ENCODE results near the gene HYAL3.
A peak's percentile ranks its signal among the peaks of the same experiment; 100 is the strongest.
"Not testable (repeated sequence)": the region's sequence is repeated elsewhere in the genome, so short reads cannot be mapped to it uniquely, and the experiment has no call there.

Gene HYAL3

DNA sequence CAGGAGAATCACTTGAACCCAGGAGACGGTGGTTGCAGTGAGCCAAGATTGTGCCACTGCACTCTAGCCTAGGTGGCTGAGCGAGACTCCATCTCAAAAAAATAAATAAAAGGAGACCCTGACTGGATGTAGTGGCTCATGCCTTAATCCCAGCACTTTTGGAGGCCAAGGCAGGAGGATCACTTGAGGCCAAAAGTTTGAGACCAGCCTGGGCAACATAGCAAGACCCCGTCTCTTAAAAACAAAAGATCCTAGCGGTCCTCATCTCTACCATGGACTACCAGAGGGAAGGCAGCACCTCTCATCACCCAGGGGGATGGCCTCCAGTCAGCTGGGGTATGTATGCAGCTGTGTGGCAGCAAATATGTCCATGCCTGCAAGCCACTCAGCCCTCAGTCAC lies 37.0 kb downstream of the HYAL3 start:
- Mint-ChIP-seq H3K36me3 (ENCODE audit: low read depth) (peaks cover 51% of the 10 kb centered on the region), H3K27me3 (peaks cover 21% of the 10 kb centered on the region), H3K4me1 (ENCODE audit: low read depth) (peaks cover 52% of the 10 kb centered on the region)
- H3K4me3 Mint-ChIP-seq; H3K27ac Mint-ChIP-seq; H3K9me3 Mint-ChIP-seq; intact Hi-C loops (cut with micrococcal nuclease): not testable (repeated sequence)

GRCh38 chr3:50261505-50261904 lies 37.7 kb downstream of the HYAL3 start:
- intact Hi-C loops (cut with micrococcal nuclease) = no loop called here
- H3K27ac Mint-ChIP-seq = peak overlapping the region; percentile 71
- H3K36me3 Mint-ChIP-seq (ENCODE audit: low read depth) = peaks cover 58% of the 10 kb centered on the region
- peaks cover 58% of the 10 kb centered on the region for H3K4me1 Mint-ChIP-seq (ENCODE audit: low read depth)
- H3K27me3 Mint-ChIP-seq = peaks cover 14% of the 10 kb centered on the region
- H3K4me3 Mint-ChIP-seq = no peak overlapping the region
- no peaks in the 10 kb centered on the region for H3K9me3 Mint-ChIP-seq

DNA sequence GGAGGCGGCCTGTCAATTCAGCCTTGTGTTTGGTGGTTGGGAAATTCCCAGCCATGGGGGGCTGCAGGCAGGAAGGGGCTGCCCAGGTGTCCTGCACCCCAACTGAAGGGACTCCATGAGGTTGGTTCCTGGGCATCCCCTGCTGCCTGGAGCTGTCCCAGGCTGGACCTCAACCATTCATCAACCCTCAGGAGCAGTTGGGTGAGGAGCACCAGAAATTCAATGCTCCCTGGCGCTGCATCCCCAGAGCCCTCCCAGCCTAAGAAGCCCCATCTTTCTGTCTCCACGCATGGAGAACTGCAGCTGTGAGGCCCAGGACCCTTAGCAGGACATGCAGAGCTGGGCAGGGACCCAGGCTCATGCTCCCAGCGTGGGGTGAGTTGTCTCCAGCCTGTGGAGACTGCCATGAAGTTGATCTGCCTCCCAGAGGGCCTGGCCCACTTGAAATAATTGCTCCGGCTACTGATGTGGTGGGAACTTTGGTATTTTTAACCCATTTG lies 38.2 kb downstream of the HYAL3 start:
- Mint-ChIP-seq H3K4me3 (peak overlapping the region; percentile 27), H3K9me3 (no peaks in the 10 kb centered on the region), H3K27me3 (peaks cover 9% of the 10 kb centered on the region), H3K27ac (peak overlapping the region; percentile 71), H3K36me3 (ENCODE audit: low read depth) (peaks cover 63% of the 10 kb centered on the region), H3K4me1 (ENCODE audit: low read depth) (peaks cover 59% of the 10 kb centered on the region)
- intact Hi-C loops (cut with micrococcal nuclease) = no loop called here

GRCh38 chr3:50260027-50260941 lies 38.9 kb downstream of the HYAL3 start:
- peaks cover 63% of the 10 kb centered on the region for H3K4me1 Mint-ChIP-seq (ENCODE audit: low read depth)
- H3K27me3 Mint-ChIP-seq = peaks cover 5% of the 10 kb centered on the region
- H3K27ac Mint-ChIP-seq = peak overlapping the region; percentile 71
- peak overlapping the region; percentile 62 for H3K4me3 Mint-ChIP-seq
- no peaks in the 10 kb centered on the region for H3K9me3 Mint-ChIP-seq
- intact Hi-C loops (cut with micrococcal nuclease) = no loop called here
- peaks cover 70% of the 10 kb centered on the region for H3K36me3 Mint-ChIP-seq (ENCODE audit: low read depth)

- Mint-ChIP-seq H3K4me1 (ENCODE audit: low read depth) (peaks cover 70% of the 10 kb centered on the region), H3K9me3 (no peaks in the 10 kb centered on the region), H3K36me3 (ENCODE audit: low read depth) (peaks cover 78% of the 10 kb centered on the region), H3K27ac (peak overlapping the region; percentile 71), H3K4me3 (peak overlapping the region; percentile 53), H3K27me3 (no peaks in the 10 kb centered on the region)
- intact Hi-C loops (cut with micrococcal nuclease) = no loop called here
These were observed 39.7 kb downstream of the HYAL3 start for GRCh38 chr3:50259432-50260026.

GRCh38 chr3:50258979-50259378 lies 40.2 kb downstream of the HYAL3 start:
- H3K9me3 Mint-ChIP-seq = no peaks in the 10 kb centered on the region
- no peaks in the 10 kb centered on the region for H3K27me3 Mint-ChIP-seq
- intact Hi-C loops (cut with micrococcal nuclease) = no loop called here
- H3K4me1 Mint-ChIP-seq (ENCODE audit: low read depth) = peaks cover 73% of the 10 kb centered on the region
- H3K4me3 Mint-ChIP-seq = no peak overlapping the region
- H3K27ac Mint-ChIP-seq = peak overlapping the region; percentile 71
- peaks cover 83% of the 10 kb centered on the region for H3K36me3 Mint-ChIP-seq (ENCODE audit: low read depth)

GRCh38 chr3:50258029-50258680 lies 41.0 kb downstream of the HYAL3 start:
- peaks cover 92% of the 10 kb centered on the region for H3K36me3 Mint-ChIP-seq (ENCODE audit: low read depth)
- H3K9me3 Mint-ChIP-seq = no peaks in the 10 kb centered on the region

DNA sequence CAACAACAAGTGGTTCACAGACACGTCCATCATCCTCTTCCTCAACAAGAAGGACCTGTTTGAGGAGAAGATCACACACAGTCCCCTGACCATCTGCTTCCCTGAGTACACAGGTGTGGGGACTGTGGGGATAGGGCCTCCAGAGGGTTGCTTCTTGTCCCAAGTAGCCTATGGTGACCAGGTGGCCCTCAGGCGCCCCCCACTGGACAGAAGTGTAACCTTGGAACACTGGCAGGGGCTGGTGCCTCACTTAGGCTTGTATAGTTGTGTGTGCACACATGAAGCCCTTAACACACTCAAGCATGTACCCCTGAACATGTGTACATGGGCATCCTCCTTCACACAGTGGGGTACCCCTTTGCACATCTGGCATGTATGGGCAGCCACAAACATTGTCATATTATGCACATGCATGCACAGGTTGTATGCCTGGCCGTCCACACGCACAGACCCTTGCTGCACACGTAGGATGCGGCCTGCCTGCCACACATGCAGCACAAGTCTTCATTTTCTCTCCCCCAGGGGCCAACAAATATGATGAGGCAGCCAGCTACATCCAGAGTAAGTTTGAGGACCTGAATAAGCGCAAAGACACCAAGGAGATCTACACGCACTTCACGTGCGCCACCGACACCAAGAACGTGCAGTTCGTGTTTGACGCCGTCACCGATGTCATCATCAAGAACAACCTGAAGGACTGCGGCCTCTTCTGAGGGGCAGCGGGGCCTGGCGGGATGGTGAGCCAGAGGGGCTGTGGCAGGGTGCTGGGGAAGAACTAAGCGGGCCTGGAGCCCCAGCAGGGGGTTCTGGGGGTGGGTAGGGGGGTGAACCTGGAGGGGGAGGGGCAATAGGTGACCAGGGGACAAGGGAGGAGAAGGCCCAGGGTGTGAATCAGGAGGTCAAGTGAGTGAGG lies 42.0 kb downstream of the HYAL3 start:
- Mint-ChIP-seq H3K4me1 (ENCODE audit: low read depth) (peaks cover 70% of the 10 kb centered on the region), H3K36me3 (ENCODE audit: low read depth) (peaks cover 92% of the 10 kb centered on the region), H3K27ac (peak overlapping the region; percentile 43), H3K4me3 (no peak overlapping the region), H3K9me3 (no peaks in the 10 kb centered on the region), H3K27me3 (no peaks in the 10 kb centered on the region)
- intact Hi-C loops (cut with micrococcal nuclease) = no loop called here

More at GRCh38 chr3:50258029-50258680, 41.0 kb downstream of the HYAL3 start:
- intact Hi-C loops (cut with micrococcal nuclease) = no loop called here
- H3K4me3 Mint-ChIP-seq = no peak overlapping the region
- H3K27ac Mint-ChIP-seq = peak overlapping the region; percentile 71
- H3K4me1 Mint-ChIP-seq (ENCODE audit: low read depth) = peaks cover 73% of the 10 kb centered on the region
- no peaks in the 10 kb centered on the region for H3K27me3 Mint-ChIP-seq

DNA sequence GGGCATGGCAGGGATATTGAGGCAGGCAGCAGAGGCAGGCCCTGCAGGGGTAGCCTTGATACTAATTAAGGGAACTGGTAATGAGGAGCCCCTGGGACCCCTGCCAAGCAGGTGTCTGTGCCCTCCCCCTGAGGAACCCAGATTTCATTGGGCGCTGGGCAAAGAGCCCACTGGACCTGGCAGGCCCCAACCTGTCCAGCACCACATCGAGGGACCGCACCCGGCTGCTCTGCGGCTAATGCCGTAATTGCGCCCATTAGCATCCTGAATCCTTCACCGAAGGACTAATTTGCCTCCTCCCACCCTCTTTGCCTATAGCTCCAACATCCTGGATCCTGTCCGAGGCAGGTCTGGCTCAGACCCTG lies 44.0 kb downstream of the HYAL3 start:
- intact Hi-C loops (cut with micrococcal nuclease) = no loop called here
- Mint-ChIP-seq H3K9me3 (no peaks in the 10 kb centered on the region), H3K36me3 (ENCODE audit: low read depth) (peaks cover 98% of the 10 kb centered on the region), H3K4me3 (no peak overlapping the region), H3K27ac (peak overlapping the region; percentile 88), H3K27me3 (no peaks in the 10 kb centered on the region), H3K4me1 (ENCODE audit: low read depth) (peaks cover 82% of the 10 kb centered on the region)

GRCh38 chr3:50254577-50255250 lies 44.5 kb downstream of the HYAL3 start:
- H3K27ac Mint-ChIP-seq = peak overlapping the region; percentile 88
- H3K36me3 Mint-ChIP-seq (ENCODE audit: low read depth) = peaks cover 100% of the 10 kb centered on the region
- H3K9me3 Mint-ChIP-seq = no peaks in the 10 kb centered on the region
- H3K4me3 Mint-ChIP-seq = no peak overlapping the region
- intact Hi-C loops (cut with micrococcal nuclease) = loop anchor here (1.0 kb wide), 1 partner anchor 8 kb away; no protein-coding TSS in a partner anchor
- H3K4me1 Mint-ChIP-seq (ENCODE audit: low read depth) = peaks cover 84% of the 10 kb centered on the region
- H3K27me3 Mint-ChIP-seq = no peaks in the 10 kb centered on the region

DNA sequence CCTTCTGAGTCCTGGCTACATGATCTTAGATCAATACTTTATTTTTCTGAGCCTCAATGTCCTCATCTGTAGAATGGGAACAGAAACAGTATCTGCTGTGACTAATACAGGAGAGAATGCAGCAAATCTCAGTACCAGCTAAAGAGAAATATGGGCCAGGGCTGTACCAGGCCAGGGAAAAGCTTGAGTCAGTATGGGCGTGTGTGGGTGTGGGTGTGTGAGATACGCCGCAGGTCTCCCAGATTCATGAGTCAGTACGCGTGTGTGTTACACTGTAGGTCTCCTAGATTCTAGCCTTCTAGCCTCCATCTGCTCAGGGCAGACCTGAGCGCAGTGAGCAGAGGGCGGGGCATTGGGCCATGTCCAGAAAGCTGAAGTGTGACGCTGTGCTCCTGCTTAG lies 48.0 kb downstream of the HYAL3 start:
- peaks cover 100% of the 10 kb centered on the region for H3K36me3 Mint-ChIP-seq (ENCODE audit: low read depth)
- H3K4me1 Mint-ChIP-seq (ENCODE audit: low read depth) = peaks cover 86% of the 10 kb centered on the region
- H3K4me3 Mint-ChIP-seq = no peak overlapping the region
- intact Hi-C loops (cut with micrococcal nuclease) = no loop called here
- H3K27ac Mint-ChIP-seq = peak overlapping the region; percentile 68
- no peaks in the 10 kb centered on the region for H3K27me3 Mint-ChIP-seq
- no peaks in the 10 kb centered on the region for H3K9me3 Mint-ChIP-seq

DNA sequence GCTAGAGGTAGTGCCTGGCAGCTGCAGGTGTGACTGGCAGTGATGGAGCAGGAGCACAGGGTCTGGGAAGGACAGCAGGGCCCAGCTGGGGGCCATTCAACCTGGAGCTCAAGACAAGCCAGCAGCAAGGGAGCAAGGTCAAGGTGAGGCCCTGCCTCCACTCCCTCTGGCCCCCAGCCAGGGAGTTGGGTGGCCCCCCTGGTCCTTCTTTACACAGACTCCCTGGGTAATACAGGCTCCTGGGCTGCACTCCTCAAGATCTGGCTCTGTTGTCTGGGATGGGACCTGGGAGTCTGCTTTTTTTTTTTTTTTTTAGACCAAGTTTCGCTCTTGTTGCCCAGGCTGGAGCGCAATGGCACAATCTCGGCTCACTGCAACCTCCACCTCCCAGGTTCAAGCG lies 48.7 kb downstream of the HYAL3 start:
- H3K4me1 Mint-ChIP-seq (ENCODE audit: low read depth) = peaks cover 92% of the 10 kb centered on the region
- no peaks in the 10 kb centered on the region for H3K27me3 Mint-ChIP-seq
- no peaks in the 10 kb centered on the region for H3K9me3 Mint-ChIP-seq
- intact Hi-C loops (cut with micrococcal nuclease) = no loop called here
- peaks cover 100% of the 10 kb centered on the region for H3K36me3 Mint-ChIP-seq (ENCODE audit: low read depth)
- peak overlapping the region; percentile 68 for H3K27ac Mint-ChIP-seq
- no peak overlapping the region for H3K4me3 Mint-ChIP-seq

- Mint-ChIP-seq H3K4me3 (no peak overlapping the region), H3K27ac (peak overlapping the region; percentile 97), H3K9me3 (no peaks in the 10 kb centered on the region), H3K36me3 (ENCODE audit: low read depth) (peaks cover 100% of the 10 kb centered on the region), H3K27me3 (no peaks in the 10 kb centered on the region), H3K4me1 (ENCODE audit: low read depth) (peaks cover 92% of the 10 kb centered on the region)
- intact Hi-C loops (cut with micrococcal nuclease) = no loop called here
These were observed 49.7 kb downstream of the HYAL3 start for GRCh38 chr3:50249457-50249856.

All from dendritic cell treated with granulocyte-macrophage colony-stimulating factor and Interleukin-4, amounts not matched to agents 40 ng/mL and 50 ng/mL, for 4 days (primary cell).